ENCODE results near the gene HIVEP3.

DNA sequence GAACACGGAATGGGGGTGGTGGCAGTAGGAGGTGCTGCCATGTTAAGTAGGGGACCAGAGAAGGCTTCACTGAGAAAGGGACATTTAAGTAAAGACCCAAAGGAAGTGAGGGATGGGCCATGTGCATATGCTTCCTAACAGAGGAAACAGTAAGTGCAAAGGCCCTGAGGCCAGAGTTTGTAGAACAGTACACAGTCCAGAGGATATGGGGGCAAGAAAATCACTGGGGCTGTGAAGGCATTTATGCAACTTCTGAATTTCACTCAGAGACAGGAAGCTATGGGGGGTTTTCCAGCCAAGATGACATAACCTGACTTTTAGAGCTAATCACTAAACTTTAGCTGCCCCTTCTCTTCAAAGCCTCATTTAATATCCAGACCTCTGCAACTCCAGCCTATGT lies 231.7 kb downstream of the HIVEP3 start:
- TF ChIP-seq POLR2A (IDR thresholded peaks at IDR 0.05), result no peak
- TF ChIP-seq, protein P1, sequence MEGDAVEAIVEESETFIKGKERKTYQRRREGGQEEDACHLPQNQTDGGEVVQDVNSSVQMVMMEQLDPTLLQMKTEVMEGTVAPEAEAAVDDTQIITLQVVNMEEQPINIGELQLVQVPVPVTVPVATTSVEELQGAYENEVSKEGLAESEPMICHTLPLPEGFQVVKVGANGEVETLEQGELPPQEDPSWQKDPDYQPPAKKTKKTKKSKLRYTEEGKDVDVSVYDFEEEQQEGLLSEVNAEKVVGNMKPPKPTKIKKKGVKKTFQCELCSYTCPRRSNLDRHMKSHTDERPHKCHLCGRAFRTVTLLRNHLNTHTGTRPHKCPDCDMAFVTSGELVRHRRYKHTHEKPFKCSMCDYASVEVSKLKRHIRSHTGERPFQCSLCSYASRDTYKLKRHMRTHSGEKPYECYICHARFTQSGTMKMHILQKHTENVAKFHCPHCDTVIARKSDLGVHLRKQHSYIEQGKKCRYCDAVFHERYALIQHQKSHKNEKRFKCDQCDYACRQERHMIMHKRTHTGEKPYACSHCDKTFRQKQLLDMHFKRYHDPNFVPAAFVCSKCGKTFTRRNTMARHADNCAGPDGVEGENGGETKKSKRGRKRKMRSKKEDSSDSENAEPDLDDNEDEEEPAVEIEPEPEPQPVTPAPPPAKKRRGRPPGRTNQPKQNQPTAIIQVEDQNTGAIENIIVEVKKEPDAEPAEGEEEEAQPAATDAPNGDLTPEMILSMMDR (IDR thresholded peaks at IDR 0.05), result no peak

Measured in lower leg skin (tissue), 3 donors.